Epithelial cell of proximal tubule (primary cell): ENCODE results near the gene LINC01488. TPM values are rescaled to one million over a fixed set of nuclear protein-coding genes. Genes with fewer than 3 reads are reported as not detected.

ENCODE experiments used
- DNase-seq: peaks from one replicate; pipeline ENCODE4 v3.0.0-alpha.2; 2011; ENCODE audit warnings: low read depth
- H3K4me3 ChIP-seq: 2 replicates; pipeline ENCODE4 v1.5.1; 2011; ENCODE audit warnings: low read depth, mild to moderate bottlenecking, low read length
- CTCF ChIP-seq: conservative IDR thresholded peaks from 2 replicates; pipeline ENCODE4 v1.5.1; 2012; ENCODE audit warnings: low read depth, mild to moderate bottlenecking, low read length
- total RNA-seq: library from RNA; depleted of rRNA; stranded (reverse); fragments of >200 nt; gene quantifications from 2 replicates; pipeline ENCODE4 v1.2.3, GENCODE V29; 2015

The LINC01488 gene
- total RNA-seq, 1 donor from 2014 or later = not detected

DNA sequence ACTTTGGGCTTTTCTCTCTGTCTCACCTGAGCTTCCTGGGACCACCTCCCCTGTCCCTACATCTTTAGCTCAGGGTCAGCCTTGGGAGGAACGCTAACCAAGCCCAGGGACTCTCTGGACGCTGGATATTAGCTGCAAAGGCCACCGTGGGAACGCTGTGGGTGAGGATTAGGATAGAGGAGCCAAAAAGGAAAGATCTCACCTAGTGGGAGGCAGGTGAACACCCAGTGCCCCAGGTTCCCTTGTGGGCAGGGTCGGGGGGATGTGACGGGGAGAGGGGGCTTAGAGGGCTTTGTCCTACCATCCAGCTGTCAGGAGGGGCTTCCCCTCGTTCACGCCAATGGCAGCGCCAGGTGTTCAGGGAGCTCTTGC lies 50.2 kb downstream of the LINC01488 start:
- no peak for TF ChIP-seq CTCF
- H3K4me3 ChIP-seq = no peak overlapping the region
- no peak for DNase-seq

DNA sequence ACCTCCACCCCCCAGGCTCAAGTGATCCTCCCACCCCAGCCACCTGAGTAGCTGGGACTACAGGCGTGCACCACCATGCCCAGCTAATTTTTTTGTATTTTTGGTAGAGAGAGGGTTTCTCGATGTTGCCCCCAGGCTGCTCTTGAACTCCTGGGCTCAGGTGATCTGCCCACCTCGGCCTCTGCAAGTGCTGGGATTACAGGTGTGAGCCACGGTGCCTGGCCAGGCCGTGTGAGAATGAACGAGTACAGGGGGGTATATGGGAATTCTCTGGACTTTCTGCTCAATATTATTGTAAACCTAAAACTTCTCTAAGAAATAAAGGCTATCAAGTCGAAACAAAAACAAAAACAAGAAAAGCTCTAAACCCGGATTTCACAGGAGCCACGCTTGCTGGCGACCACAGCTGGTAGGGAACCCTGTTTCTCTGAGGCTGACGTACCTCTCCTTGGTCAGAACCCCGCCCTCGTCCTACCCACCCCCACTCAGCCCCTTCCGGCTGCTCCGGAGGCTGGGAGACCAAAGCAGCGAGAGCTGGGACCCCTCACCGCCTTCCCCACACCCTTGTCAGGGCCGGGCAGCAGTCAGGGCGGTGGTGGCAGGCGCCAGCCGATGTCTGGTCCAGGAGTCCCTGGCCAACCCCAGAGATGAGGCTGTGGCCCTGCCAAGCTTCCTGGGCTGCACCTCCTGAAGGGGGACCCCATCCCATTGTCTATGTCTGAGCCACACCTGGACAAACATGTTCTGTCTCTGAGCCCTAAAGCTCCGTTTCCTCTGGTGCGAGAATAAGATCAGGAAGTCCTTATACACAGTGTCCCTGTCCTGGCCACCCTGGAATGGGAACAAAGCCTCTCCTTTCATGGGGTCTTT lies 52.1 kb downstream of the LINC01488 start:
- H3K4me3 ChIP-seq = no peak overlapping the region
- TF ChIP-seq CTCF = no peak
- DNase-seq = no peak

- TF ChIP-seq CTCF = no peak
Observed at GRCh38 chr11:69534166-69534530, 52.7 kb downstream of the LINC01488 start.

GRCh38 chr11:69535908-69536307 lies 54.4 kb downstream of the LINC01488 start:
- DNase-seq = no peak
- TF ChIP-seq CTCF = no peak
- H3K4me3 ChIP-seq = no peak overlapping the region

More at GRCh38 chr11:69534166-69534530, 52.7 kb downstream of the LINC01488 start:
- no peak overlapping the region for H3K4me3 ChIP-seq
- no peak for DNase-seq

DNA sequence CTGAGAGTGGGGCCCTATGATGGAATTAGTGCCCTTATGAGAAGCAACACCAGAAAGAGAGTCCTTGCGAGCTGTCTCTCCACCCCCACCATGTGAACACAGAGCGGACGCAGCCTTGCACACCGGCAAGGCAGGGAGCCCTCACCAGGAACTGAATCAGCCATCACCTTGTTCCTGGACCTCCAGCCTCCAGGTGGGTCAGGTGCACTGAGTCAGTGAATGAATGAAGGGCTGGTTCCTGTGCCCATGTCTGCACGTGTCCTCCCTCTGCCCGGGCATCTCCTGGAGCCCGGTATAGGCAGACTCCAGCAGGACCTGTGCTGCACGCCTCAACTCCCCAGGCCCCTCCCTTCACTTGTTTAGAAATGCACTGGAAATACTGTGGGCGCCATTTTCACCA lies 54.9 kb downstream of the LINC01488 start:
- no peak for DNase-seq
- H3K4me3 ChIP-seq = no peak overlapping the region
- TF ChIP-seq CTCF = no peak

DNA sequence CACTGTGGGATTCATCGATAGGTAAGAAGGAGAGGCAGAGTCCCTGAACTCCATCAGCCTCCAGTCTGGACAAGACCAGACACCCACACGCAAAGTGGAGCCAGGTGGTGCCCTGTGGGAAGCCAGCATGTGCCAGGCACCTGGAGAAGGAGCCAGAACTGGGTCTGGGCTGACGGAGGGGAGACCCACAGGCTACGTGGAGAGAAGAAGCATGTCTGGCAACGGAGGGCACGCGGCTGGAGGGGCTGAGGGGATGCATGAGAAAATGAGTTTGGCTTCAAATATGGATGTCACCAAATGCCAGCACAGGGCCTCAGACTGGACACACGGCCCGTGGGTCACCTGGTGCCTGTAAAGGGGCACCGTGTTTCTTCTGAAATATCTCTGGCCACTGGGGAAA lies 55.7 kb downstream of the LINC01488 start:
- no peak overlapping the region for H3K4me3 ChIP-seq
- DNase-seq = no peak
- no peak for TF ChIP-seq CTCF

DNA sequence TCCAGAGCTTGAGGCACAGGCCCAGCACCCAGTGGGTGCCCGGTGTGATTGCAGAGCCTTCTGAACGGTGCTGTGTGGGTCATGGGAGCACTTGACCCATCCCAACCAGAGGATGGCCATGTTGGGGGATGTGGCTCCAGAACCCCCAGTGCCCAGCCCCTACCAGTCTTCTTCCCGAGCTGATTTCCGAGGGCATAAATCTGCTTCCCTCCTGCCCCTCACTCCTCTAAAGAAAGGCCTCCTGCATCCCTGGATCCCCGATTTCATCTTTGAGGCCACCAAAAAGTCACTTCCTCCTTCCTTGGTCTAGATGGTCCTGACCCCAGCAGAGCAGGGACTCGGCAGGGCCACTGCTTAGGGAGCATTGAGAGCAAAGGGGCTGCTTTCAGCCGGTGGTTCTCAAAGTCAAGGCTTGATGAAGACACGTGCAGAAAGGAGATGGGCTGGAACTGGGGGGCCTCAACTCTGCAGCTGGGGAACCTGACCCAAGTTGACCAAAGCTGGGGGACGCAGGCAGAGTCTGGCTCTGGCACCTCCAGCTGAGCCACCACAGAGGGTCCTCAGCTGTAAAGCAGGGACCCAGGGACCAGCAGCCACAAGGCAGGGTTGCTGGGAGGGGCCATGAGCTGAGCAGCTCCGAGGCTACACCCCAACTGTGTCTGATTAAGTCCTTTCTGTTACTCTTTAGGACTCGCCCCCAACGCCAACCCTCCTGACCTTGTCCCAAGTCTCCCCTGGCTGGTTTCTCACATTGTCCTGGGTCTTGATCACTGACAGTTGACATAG lies 56.6 kb downstream of the LINC01488 start:
- TF ChIP-seq CTCF = no peak
- H3K4me3 ChIP-seq = no peak overlapping the region
- no peak for DNase-seq
